Measurements from ENCODE around the gene FAM13A.
"Not testable (repeated sequence)": the region's sequence is repeated elsewhere in the genome, so short reads cannot be mapped to it uniquely, and the experiment has no call there.

FAM13A gene

GRCh38 chr4:88998001-88998400 is 59.0 kb downstream of the FAM13A start:
- DNase-seq, result no peak

GRCh38 chr4:88995874-88996273 is 61.1 kb downstream of the FAM13A start:
- DNase-seq, result no peak

- not testable (repeated sequence) for DNase-seq
Measured at GRCh38 chr4:88995257-88995656, 61.7 kb downstream of the FAM13A start.

- no peak for DNase-seq
Measured at GRCh38 chr4:88993246-88993645, 63.7 kb downstream of the FAM13A start.

GRCh38 chr4:88991746-88992145 is 65.2 kb downstream of the FAM13A start:
- peak; percentile 79 for DNase-seq

GRCh38 chr4:88989990-88990389 is 67.0 kb downstream of the FAM13A start:
- no peak for DNase-seq

GRCh38 chr4:88985088-88985773 is 71.8 kb downstream of the FAM13A start:
- DNase-seq, result peak; percentile 89

- DNase-seq, result no peak
Measured at GRCh38 chr4:88982757-88983156, 74.2 kb downstream of the FAM13A start.

GRCh38 chr4:88981993-88982392 is 75.0 kb downstream of the FAM13A start:
- DNase-seq, result no peak

GRCh38 chr4:88981556-88981955 is 75.4 kb downstream of the FAM13A start:
- peak; percentile 55 for DNase-seq

- DNase-seq, result no peak
Measured at GRCh38 chr4:88979276-88979675, 77.7 kb downstream of the FAM13A start.

GRCh38 chr4:88976775-88977035 is 80.3 kb downstream of the FAM13A start:
- DNase-seq, result no peak

GRCh38 chr4:88975958-88976774 is 80.8 kb downstream of the FAM13A start:
- no peak for DNase-seq

- DNase-seq, result peak; percentile 46
Measured at GRCh38 chr4:88971536-88971935, 85.4 kb downstream of the FAM13A start.

- DNase-seq, result no peak
Measured at GRCh38 chr4:88969746-88970145, 87.2 kb downstream of the FAM13A start.

GRCh38 chr4:88969271-88969670 is 87.7 kb downstream of the FAM13A start:
- DNase-seq, result no peak

- no peak for DNase-seq
Measured at GRCh38 chr4:88967883-88968331, 89.1 kb downstream of the FAM13A start.

GRCh38 chr4:88965053-88965452 is 91.9 kb downstream of the FAM13A start:
- DNase-seq, result peak; percentile 18

- DNase-seq, result peak; percentile 19
Measured at GRCh38 chr4:88964450-88964849, 92.5 kb downstream of the FAM13A start.

- DNase-seq, result peak; percentile 26
Measured at GRCh38 chr4:88963817-88964216, 93.2 kb downstream of the FAM13A start.

- no peak for DNase-seq
Measured at GRCh38 chr4:88962396-88962795, 94.6 kb downstream of the FAM13A start.

- no peak for DNase-seq
Measured at GRCh38 chr4:88960576-88960975, 96.4 kb downstream of the FAM13A start.

GRCh38 chr4:88958080-88958479 is 98.9 kb downstream of the FAM13A start:
- no peak for DNase-seq

- DNase-seq, result no peak
Measured at GRCh38 chr4:88957570-88957969, 99.4 kb downstream of the FAM13A start.

Data from NCI-H226 (cell line).